ENCODE data around the gene CCDC159.

- TF ChIP-seq POLR2A (IDR thresholded peaks at IDR 0.05) = no peak
- no peak for TF ChIP-seq CTCF (IDR thresholded peaks at IDR 0.05)
Observed at GRCh38 chr19:11338569-11339253, 7.6 kb upstream of the CCDC159 start.
